Bronchial epithelial cell (primary cell): ENCODE measurements around the gene METTL22. TPM values are rescaled to one million over a fixed set of nuclear protein-coding genes. Genes with fewer than 3 reads are reported as not detected.

Experiments
- DNase-seq: peaks from one replicate; pipeline ENCODE4 v3.0.0-alpha.2; 2010; ENCODE audit warnings: low read depth
- FAIRE-seq: peaks from 2 replicates; lab custom pipeline; 2011; peaks lifted over from hg19 to GRCh38; lab: Jason Lieb, UNC
- H3K27me3 ChIP-seq: 2 replicates; pipeline ENCODE4 v1.5.1; 2011; ENCODE audit warnings: low read length; ENCODE audit not compliant: control insufficient read depth, insufficient read depth
- H3K36me3 ChIP-seq: 2 replicates; pipeline ENCODE4 v1.5.1; 2011; ENCODE audit warnings: low read length; ENCODE audit not compliant: control insufficient read depth, insufficient read depth
- H3K4me3 ChIP-seq: 2 replicates; pipeline ENCODE4 v1.5.1; 2011; ENCODE audit warnings: mild to moderate bottlenecking, low read depth, low read length, control low read depth
- CTCF ChIP-seq: IDR thresholded peaks from 2 replicates; pipeline ENCODE4 v1.5.1; 2011; ENCODE audit warnings: mild to moderate bottlenecking, moderate library complexity, low read length, control low read depth, inconsistent platforms; ENCODE audit not compliant: insufficient read depth, severe bottlenecking
- total RNA-seq: library from RNA; depleted of rRNA; stranded (reverse); fragments of >200 nt; gene quantifications from 2 replicates; pipeline ENCODE4 v1.2.1, GENCODE V29; 2014

The METTL22 gene
- total RNA-seq, 1 donor from 2014 or later: 14.5 TPM

- Histone ChIP-seq H3K27me3 (no peaks in the 10 kb centered on the region), H3K4me3 (no peak overlapping the region), H3K36me3 (no peaks in the 10 kb centered on the region)
- no peak for DNase-seq
- no peak for FAIRE-seq
- no peak for TF ChIP-seq CTCF
Observed at GRCh38 chr16:8685617-8686016, 64.1 kb downstream of the METTL22 start.

DNA sequence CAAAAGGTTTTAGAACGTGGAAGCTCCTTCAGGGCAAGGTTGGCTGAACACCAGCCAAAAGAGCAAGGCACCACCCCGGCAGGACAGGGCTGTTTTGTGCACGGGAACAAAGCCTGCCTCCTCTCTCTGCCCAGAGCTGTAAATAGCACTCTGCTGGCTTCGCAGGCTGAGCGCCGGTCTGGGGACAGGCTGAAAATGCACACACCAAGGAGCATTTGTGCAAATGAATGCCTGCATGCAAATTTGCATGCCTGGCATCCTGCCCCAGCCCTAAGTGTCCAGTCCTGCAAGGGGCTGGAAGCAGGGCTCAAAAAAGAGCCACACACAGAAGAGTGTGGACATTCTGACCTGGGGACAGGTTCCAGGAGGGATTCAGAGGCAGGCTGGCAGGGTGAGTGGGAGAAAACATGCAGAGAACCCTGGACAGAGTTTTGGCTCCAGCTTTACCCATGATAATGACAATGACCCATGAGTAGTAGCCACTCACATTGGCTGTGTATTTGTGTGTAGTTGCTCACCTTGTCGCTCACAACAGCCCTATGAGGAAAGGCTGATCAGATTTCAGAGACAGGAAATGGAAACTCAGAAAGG, 64.6 kb downstream of the METTL22 start:
- no peak for TF ChIP-seq CTCF
- no peak for FAIRE-seq
- peak; percentile 61 for DNase-seq
- Histone ChIP-seq H3K4me3 (no peak overlapping the region), H3K36me3 (no peaks in the 10 kb centered on the region), H3K27me3 (no peaks in the 10 kb centered on the region)

GRCh38 chr16:8686879-8687278, 65.4 kb downstream of the METTL22 start:
- peak; percentile 46 for DNase-seq
- H3K36me3 ChIP-seq: no peaks in the 10 kb centered on the region
- H3K27me3 ChIP-seq: no peaks in the 10 kb centered on the region
- no peak overlapping the region for H3K4me3 ChIP-seq
- no peak for FAIRE-seq
- no peak for TF ChIP-seq CTCF

DNA sequence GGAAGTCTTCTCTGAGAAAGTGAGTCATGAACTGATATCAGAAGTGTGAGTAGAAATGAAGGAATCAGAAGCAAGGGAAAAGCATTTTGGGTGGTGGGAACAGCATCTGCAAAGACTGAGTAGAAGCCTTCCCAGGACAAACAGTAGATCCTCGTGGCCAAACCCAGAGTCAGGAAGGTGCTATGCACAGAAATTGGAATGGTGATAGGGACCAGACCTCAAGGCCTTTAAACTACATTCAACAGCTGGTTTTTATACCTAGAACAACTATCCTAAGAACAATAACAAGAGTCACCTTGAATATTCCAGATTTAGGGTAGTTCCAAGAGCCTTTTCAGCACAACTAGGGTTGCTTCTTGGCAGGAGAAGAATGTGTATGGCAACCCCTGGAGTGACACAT, 68.2 kb downstream of the METTL22 start:
- no peak for DNase-seq
- TF ChIP-seq CTCF: no peak
- Histone ChIP-seq H3K27me3 (no peaks in the 10 kb centered on the region), H3K36me3 (no peaks in the 10 kb centered on the region), H3K4me3 (no peak overlapping the region)
- no peak for FAIRE-seq

- Histone ChIP-seq H3K27me3 (no peaks in the 10 kb centered on the region), H3K36me3 (no peaks in the 10 kb centered on the region), H3K4me3 (no peak overlapping the region)
- DNase-seq (no peak), FAIRE-seq (no peak)
- TF ChIP-seq CTCF: no peak
Observed at GRCh38 chr16:8691728-8692127, 70.2 kb downstream of the METTL22 start.
